Measurements from ENCODE around the gene AHCY.
"Not testable (repeated sequence)": the region's sequence is repeated elsewhere in the genome, so short reads cannot be mapped to it uniquely, and the experiment has no call there.

The AHCY gene

DNA sequence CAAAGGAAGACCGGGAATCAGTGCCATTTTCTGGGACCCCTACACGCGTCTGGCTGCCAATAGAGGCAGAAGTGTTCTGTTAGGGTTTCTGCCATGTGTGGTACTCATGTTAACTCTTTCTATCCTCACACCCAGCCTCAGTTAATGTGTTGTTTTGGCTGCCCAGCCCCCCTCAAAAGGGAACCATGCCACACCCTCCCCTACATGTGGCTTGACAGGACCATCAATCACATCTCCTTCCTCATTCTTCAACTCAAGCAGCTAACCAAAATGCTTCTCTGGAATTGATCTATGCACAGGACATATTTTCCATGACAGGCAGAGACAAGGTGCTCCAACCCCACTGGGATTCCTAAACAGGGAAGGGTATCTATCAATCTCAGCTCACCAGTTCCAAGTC, 22.0 kb downstream of the AHCY start:
- H3K9me3 ChIP-seq (ENCODE audit: control insufficient read depth, insufficient read depth, low read length): no peaks in the 10 kb centered on the region; the same call in 1 of the 2 replicates
- no peak for DNase-seq (ENCODE audit: low read depth, low spot score)
- peaks cover 59% of the 10 kb centered on the region for H3K36me3 ChIP-seq (ENCODE audit: control insufficient read depth, insufficient read depth, low read length)
- WGBS (ENCODE audit: insufficient coverage, insufficient read length): no CpG with 5 or more reads among the region's 3 CpGs
- H3K4me3 ChIP-seq (ENCODE audit: low read length): no peak overlapping the region
- H3K27me3 ChIP-seq (ENCODE audit: control insufficient read depth, insufficient read depth, low read length): no peaks in the 10 kb centered on the region
- no peak overlapping the region for H3K27ac ChIP-seq (ENCODE audit: low read length)
- no peaks in the 10 kb centered on the region for H3K4me1 ChIP-seq (ENCODE audit: control insufficient read depth, insufficient read depth, low read length)

DNA sequence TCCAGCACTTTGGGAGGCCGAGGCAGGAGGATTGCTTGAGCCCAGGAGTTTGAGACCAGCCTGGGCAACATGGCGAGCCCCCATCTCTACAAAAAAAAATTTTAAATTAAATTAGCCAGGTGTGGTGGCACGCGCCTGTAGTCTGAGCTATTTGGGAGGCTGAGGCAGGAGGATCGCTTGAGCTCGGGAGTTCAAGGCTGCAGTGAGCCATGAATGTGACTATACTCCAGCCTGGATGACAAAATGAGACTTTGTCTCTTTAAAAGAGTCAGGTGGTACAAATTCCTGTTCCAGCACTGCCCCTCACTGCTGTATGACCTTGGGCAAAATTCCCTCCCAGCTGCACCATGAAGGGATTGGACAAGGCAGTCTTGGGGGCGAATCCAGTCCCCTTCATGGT, 28.5 kb downstream of the AHCY start:
- Histone ChIP-seq H3K4me3 (ENCODE audit: low read length) (no peak overlapping the region), H3K27me3 (ENCODE audit: control insufficient read depth, insufficient read depth, low read length) (no peaks in the 10 kb centered on the region), H3K27ac (ENCODE audit: low read length) (no peak overlapping the region), H3K9me3 (ENCODE audit: control insufficient read depth, insufficient read depth, low read length) (no peaks in the 10 kb centered on the region; the same call in 1 of the 2 replicates), H3K36me3 (ENCODE audit: control insufficient read depth, insufficient read depth, low read length) (peaks cover 24% of the 10 kb centered on the region; the same call in 1 of the 2 replicates), H3K4me1 (ENCODE audit: control insufficient read depth, insufficient read depth, low read length) (no peaks in the 10 kb centered on the region)
- DNase-seq (ENCODE audit: low read depth, low spot score): no peak
- no CpG with 5 or more reads among the region's 7 CpGs for WGBS (ENCODE audit: insufficient coverage, insufficient read length)

DNA sequence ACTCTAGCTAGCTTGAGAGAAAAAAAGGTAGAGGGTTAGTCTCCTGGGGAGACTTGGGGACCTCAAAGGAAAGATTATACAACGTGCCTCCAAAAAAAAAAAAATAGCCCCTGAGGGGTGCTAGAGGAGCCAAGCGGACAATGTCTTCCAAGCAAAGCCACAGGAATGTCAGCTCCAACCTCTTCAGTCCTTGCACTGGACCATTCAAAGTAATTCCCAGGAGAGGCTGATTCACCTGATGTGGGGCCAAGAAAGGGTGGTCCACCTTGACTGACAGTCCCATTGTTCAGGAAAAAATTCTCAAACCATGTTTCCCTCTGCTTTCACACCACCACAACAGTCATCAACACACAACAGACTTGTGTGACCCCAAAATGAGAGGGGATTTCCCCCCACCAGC, 31.2 kb downstream of the AHCY start:
- DNase-seq (ENCODE audit: low read depth, low spot score): no peak
- H3K9me3 ChIP-seq (ENCODE audit: control insufficient read depth, insufficient read depth, low read length): no peaks in the 10 kb centered on the region
- H3K4me1 ChIP-seq (ENCODE audit: control insufficient read depth, insufficient read depth, low read length): no peaks in the 10 kb centered on the region
- no peaks in the 10 kb centered on the region for H3K27me3 ChIP-seq (ENCODE audit: control insufficient read depth, insufficient read depth, low read length)
- no peak overlapping the region for H3K27ac ChIP-seq (ENCODE audit: low read length)
- peaks cover 10% of the 10 kb centered on the region; the same call in 1 of the 2 replicates for H3K36me3 ChIP-seq (ENCODE audit: control insufficient read depth, insufficient read depth, low read length)
- WGBS (ENCODE audit: insufficient coverage, insufficient read length): no CpG with 5 or more reads among the region's 2 CpGs
- H3K4me3 ChIP-seq (ENCODE audit: low read length): no peak overlapping the region

DNA sequence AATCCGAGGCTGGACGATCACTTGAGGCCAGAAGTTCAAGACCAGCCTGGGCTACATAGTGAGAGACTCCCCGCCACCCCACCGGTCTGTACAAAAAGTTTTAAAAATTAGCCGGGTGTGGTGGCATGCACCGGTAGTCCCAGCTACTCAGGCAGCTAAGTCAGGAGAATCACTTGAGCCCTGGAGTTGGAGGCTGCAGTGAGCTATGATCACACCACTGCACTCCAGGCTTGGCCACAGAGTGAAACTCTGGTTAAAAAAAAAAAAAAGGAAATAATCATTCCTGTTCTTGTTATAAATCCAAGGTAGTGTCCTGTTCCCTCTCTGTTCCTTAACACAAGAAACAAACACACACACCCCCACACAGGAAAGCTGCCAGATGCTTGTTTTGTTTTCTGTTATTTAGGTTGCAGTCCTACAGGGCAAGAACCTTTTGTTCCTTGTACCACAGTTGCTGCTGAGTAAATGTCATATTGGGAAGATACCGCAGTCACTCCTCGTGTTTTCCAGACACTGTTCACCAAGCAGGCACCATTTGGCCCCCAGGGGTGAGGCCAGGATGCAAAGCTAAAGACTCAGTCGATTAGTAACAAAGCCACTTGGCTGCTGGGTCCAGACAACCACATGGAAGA, 33.0 kb downstream of the AHCY start:
- WGBS (ENCODE audit: insufficient coverage, insufficient read length): no CpG with 5 or more reads among the region's 9 CpGs
- H3K4me1 ChIP-seq (ENCODE audit: control insufficient read depth, insufficient read depth, low read length): no peaks in the 10 kb centered on the region
- H3K27ac ChIP-seq (ENCODE audit: low read length): no peak overlapping the region
- H3K36me3 ChIP-seq (ENCODE audit: control insufficient read depth, insufficient read depth, low read length): no peaks in the 10 kb centered on the region
- no peak overlapping the region for H3K4me3 ChIP-seq (ENCODE audit: low read length)
- no peaks in the 10 kb centered on the region for H3K27me3 ChIP-seq (ENCODE audit: control insufficient read depth, insufficient read depth, low read length)
- no peaks in the 10 kb centered on the region for H3K9me3 ChIP-seq (ENCODE audit: control insufficient read depth, insufficient read depth, low read length)
- no peak for DNase-seq (ENCODE audit: low read depth, low spot score)

DNA sequence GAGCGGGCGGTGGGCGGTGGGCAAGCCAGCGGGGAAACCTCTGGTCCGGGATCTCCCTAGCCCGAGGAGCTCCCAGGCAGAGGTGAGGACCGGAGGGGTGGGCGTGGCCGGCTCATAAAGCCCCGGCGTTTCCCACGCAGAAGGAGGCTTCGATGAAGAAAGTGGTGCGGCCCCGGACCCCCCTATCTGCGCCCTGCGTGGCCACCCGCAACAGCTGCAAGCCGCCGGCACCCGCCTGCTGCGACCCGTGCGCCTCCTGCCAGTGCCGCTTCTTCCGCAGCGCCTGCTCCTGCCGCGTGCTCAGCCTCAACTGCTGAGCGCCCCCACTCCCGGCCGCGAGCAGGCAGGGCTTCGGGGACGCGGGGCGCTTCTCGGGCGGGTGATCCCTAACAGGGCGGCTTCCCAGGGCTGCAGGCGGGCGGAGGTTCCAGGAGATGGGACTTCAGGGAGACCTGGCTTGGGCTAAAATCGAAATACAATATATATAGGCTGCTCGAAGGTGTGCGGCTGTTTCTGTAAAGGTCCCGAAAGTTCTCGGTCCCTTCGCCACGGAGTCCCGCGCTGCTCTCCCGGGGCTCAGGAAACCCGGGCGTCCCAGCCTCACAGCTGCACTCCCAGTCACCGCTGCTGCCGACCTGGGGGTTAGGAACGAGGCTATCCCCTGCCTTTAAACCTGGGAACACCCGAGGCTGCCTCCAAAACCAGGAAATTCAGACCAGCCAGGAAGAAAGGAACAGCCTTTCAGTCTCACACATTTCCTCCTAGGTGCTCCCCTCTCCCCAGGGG, 34.1 kb downstream of the AHCY start:
- H3K27ac ChIP-seq (ENCODE audit: low read length): no peak overlapping the region
- WGBS (ENCODE audit: insufficient coverage, insufficient read length): no CpG with 5 or more reads among the region's 58 CpGs
- H3K4me1 ChIP-seq (ENCODE audit: control insufficient read depth, insufficient read depth, low read length): no peaks in the 10 kb centered on the region
- no peak for DNase-seq (ENCODE audit: low read depth, low spot score)
- H3K4me3 ChIP-seq (ENCODE audit: low read length): peak overlapping the region; percentile 9; the same call in 1 of the 2 replicates
- no peaks in the 10 kb centered on the region for H3K9me3 ChIP-seq (ENCODE audit: control insufficient read depth, insufficient read depth, low read length)
- H3K36me3 ChIP-seq (ENCODE audit: control insufficient read depth, insufficient read depth, low read length): no peaks in the 10 kb centered on the region
- no peaks in the 10 kb centered on the region for H3K27me3 ChIP-seq (ENCODE audit: control insufficient read depth, insufficient read depth, low read length)

DNA sequence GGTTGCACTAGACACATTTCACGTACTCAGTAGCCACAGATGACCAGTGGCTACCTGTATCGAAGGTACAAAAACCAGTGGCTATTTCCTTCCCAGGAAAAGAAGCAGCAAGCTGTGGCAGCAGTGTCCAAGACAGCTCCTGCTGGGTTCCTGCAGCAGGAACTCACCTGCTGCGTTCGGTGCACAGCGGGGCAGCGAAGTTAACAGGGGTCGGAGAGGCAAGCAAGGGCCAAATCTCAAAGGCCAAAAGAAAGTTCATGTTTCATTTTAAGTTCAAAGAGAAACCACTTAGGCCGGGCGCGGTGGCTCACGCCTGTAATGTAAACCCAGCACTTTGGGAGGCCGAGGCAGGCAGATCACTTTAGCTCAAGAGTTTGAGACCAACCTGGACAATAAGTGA, 35.0 kb downstream of the AHCY start:
- no peaks in the 10 kb centered on the region for H3K36me3 ChIP-seq (ENCODE audit: control insufficient read depth, insufficient read depth, low read length)
- no peaks in the 10 kb centered on the region for H3K27me3 ChIP-seq (ENCODE audit: control insufficient read depth, insufficient read depth, low read length)
- H3K4me1 ChIP-seq (ENCODE audit: control insufficient read depth, insufficient read depth, low read length): no peaks in the 10 kb centered on the region
- DNase-seq (ENCODE audit: low read depth, low spot score): no peak
- WGBS (ENCODE audit: insufficient coverage, insufficient read length): no CpG with 5 or more reads among the region's 12 CpGs
- H3K9me3 ChIP-seq (ENCODE audit: control insufficient read depth, insufficient read depth, low read length): no peaks in the 10 kb centered on the region
- H3K27ac ChIP-seq (ENCODE audit: low read length): no peak overlapping the region
- no peak overlapping the region for H3K4me3 ChIP-seq (ENCODE audit: low read length)

- Histone ChIP-seq H3K36me3 (ENCODE audit: control insufficient read depth, insufficient read depth, low read length) (no peaks in the 10 kb centered on the region), H3K27ac (ENCODE audit: low read length) (no peak overlapping the region), H3K4me1 (ENCODE audit: control insufficient read depth, insufficient read depth, low read length) (no peaks in the 10 kb centered on the region), H3K9me3 (ENCODE audit: control insufficient read depth, insufficient read depth, low read length) (no peaks in the 10 kb centered on the region), H3K27me3 (ENCODE audit: control insufficient read depth, insufficient read depth, low read length) (no peaks in the 10 kb centered on the region), H3K4me3 (ENCODE audit: low read length) (no peak overlapping the region)
- no peak for DNase-seq (ENCODE audit: low read depth, low spot score)
- no CpG with 5 or more reads among the region's 5 CpGs for WGBS (ENCODE audit: insufficient coverage, insufficient read length)
Observed at GRCh38 chr20:34264141-34264540, 39.0 kb downstream of the AHCY start.

DNA sequence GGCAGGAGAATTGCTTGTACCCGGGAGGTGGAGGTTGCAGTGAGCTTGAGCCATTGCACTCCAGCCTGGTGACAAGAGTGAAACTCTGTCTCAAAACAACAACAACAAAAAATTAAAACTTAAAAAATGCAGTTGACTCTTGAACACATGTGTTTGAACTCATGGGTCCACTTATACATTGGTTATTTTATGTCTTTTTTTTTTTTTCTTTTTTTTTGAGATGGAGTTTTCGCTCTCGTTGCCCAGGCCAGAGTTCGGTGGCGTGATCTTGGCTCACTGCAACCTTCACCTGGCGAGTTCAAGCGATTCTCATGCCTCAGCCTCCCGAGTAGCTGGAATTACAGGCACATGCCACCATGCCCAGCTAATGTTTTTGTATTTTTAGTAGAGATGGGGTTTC, 39.7 kb downstream of the AHCY start:
- not testable (repeated sequence) for DNase-seq (ENCODE audit: low read depth, low spot score); H3K9me3 ChIP-seq (ENCODE audit: control insufficient read depth, insufficient read depth, low read length); H3K27me3 ChIP-seq (ENCODE audit: control insufficient read depth, insufficient read depth, low read length); H3K4me1 ChIP-seq (ENCODE audit: control insufficient read depth, insufficient read depth, low read length); H3K36me3 ChIP-seq (ENCODE audit: control insufficient read depth, insufficient read depth, low read length); H3K4me3 ChIP-seq (ENCODE audit: low read length); H3K27ac ChIP-seq (ENCODE audit: low read length)
- WGBS (ENCODE audit: insufficient coverage, insufficient read length): no CpG with 5 or more reads among the region's 8 CpGs

GRCh38 chr20:34262488-34263288, 40.5 kb downstream of the AHCY start:
- Histone ChIP-seq H3K27ac (ENCODE audit: low read length) (no peak overlapping the region), H3K9me3 (ENCODE audit: control insufficient read depth, insufficient read depth, low read length) (no peaks in the 10 kb centered on the region), H3K4me3 (ENCODE audit: low read length) (no peak overlapping the region), H3K4me1 (ENCODE audit: control insufficient read depth, insufficient read depth, low read length) (no peaks in the 10 kb centered on the region), H3K27me3 (ENCODE audit: control insufficient read depth, insufficient read depth, low read length) (no peaks in the 10 kb centered on the region), H3K36me3 (ENCODE audit: control insufficient read depth, insufficient read depth, low read length) (no peaks in the 10 kb centered on the region)
- WGBS (ENCODE audit: insufficient coverage, insufficient read length): no CpG with 5 or more reads among the region's 9 CpGs
- DNase-seq (ENCODE audit: low read depth, low spot score): no peak

- H3K9me3 ChIP-seq (ENCODE audit: control insufficient read depth, insufficient read depth, low read length): no peaks in the 10 kb centered on the region
- no peak for DNase-seq (ENCODE audit: low read depth, low spot score)
- H3K27me3 ChIP-seq (ENCODE audit: control insufficient read depth, insufficient read depth, low read length): no peaks in the 10 kb centered on the region
- no peaks in the 10 kb centered on the region for H3K36me3 ChIP-seq (ENCODE audit: control insufficient read depth, insufficient read depth, low read length)
- no peak overlapping the region for H3K27ac ChIP-seq (ENCODE audit: low read length)
- H3K4me1 ChIP-seq (ENCODE audit: control insufficient read depth, insufficient read depth, low read length): no peaks in the 10 kb centered on the region
- no peak overlapping the region for H3K4me3 ChIP-seq (ENCODE audit: low read length)
- no CpG with 5 or more reads among the region's 5 CpGs for WGBS (ENCODE audit: insufficient coverage, insufficient read length)
Observed at GRCh38 chr20:34260208-34260942, 42.8 kb downstream of the AHCY start.
